H1 (cell line): ENCODE measurements around the gene GNB3. TPM values are rescaled to one million over a fixed set of nuclear protein-coding genes. Genes with fewer than 3 reads are reported as not detected.

ENCODE experiments used
- CTCF ChIA-PET: fragments of 300-600 bp; sonication (Branson Sonifier 250); formaldehyde crosslinking; loops from one replicate; lab custom pipeline; 2021; ENCODE audit not compliant: partially characterized antibody; lab: Charles Lee
- POLR2A ChIA-PET: fragments of 300-600 bp; sonication (Branson Sonifier 250); formaldehyde crosslinking; loops from one replicate; lab custom pipeline; 2021; ENCODE audit warnings: inconsistent platforms; ENCODE audit not compliant: partially characterized antibody; lab: Charles Lee
- DNase-seq, 2 experiments: peaks; one replicate each; pipeline versions ENCODE4 v3.0.0 to v3.0.0-alpha.2; 2010 to 2022; ENCODE audit warnings: low spot score in 2 of 2, low read depth in 1 of 2, mixed read lengths in 1 of 2
- FAIRE-seq: peaks from 2 replicates; lab custom pipeline; 2011; peaks lifted over from hg19 to GRCh38; lab: Jason Lieb, UNC
- H2AFZ ChIP-seq: 2 replicates; pipeline ENCODE4 v1.8.1; 2012; ENCODE audit warnings: low read length, inconsistent platforms
- H2AK5ac ChIP-seq: 2 replicates; pipeline ENCODE4 v1.6.1; 2013; ENCODE audit warnings: low read depth, low read length
- H2BK120ac ChIP-seq: replicated peaks from 2 replicates; pipeline ENCODE3; 2013; ENCODE audit warnings: low read depth, low read length, inconsistent platforms
- H2BK12ac ChIP-seq: 2 replicates; pipeline ENCODE4 v1.6.1; 2013; ENCODE audit warnings: low read depth, low read length
- H2BK15ac ChIP-seq: 2 replicates; pipeline ENCODE4 v1.6.1; 2013; ENCODE audit warnings: low read length
- H2BK20ac ChIP-seq: 2 replicates; pipeline ENCODE4 v1.6.1; 2013; ENCODE audit warnings: low read length
- H2BK5ac ChIP-seq: 2 replicates; pipeline ENCODE4 v1.6.1; 2013; ENCODE audit warnings: low read depth, low read length
- H3K14ac ChIP-seq: 2 replicates; pipeline ENCODE4 v1.6.1; 2013; ENCODE audit warnings: inconsistent platforms; ENCODE audit not compliant: insufficient read length
- H3K18ac ChIP-seq: 2 replicates; pipeline ENCODE4 v1.6.1; 2013; ENCODE audit warnings: low read length; ENCODE audit errors: extremely low read depth
- H3K23ac ChIP-seq: 2 replicates; pipeline ENCODE4 v1.6.1; 2013; ENCODE audit warnings: inconsistent platforms; ENCODE audit not compliant: insufficient read length
- H3K23me2 ChIP-seq: 2 replicates; pipeline ENCODE4 v1.6.1; 2013; ENCODE audit warnings: low read depth, low read length
- H3K27ac ChIP-seq: 2 replicates; pipeline ENCODE4 v1.6.1; 2011; ENCODE audit warnings: low read depth, low read length, inconsistent platforms
- H3K27me3 ChIP-seq, 4 experiments: replicated peaks in 1 of 4; 1 replicate in 1 of 4; 2 replicates in 3 of 4; pipeline versions ENCODE4 v1.6.1 to v1.8.1; 2011 to 2013; ENCODE audit warnings: low read length in 3 of 4, mild to moderate bottlenecking in 3 of 4, inconsistent platforms in 2 of 4, mixed read lengths in 2 of 4, moderate library complexity in 1 of 4; ENCODE audit not compliant: control insufficient read depth in 3 of 4, insufficient read depth in 3 of 4; ENCODE audit errors: extremely low read depth in 1 of 4
- H3K36me3 ChIP-seq, 4 experiments: 2 replicates each; pipeline versions ENCODE4 v1.6.1 to v1.8.1; 2011 to 2013; ENCODE audit warnings: mild to moderate bottlenecking in 4 of 4, low read length in 3 of 4, moderate library complexity in 2 of 4, control low read depth in 1 of 4, inconsistent platforms in 1 of 4; ENCODE audit not compliant: insufficient read depth in 4 of 4, control insufficient read depth in 2 of 4
- H3K4ac ChIP-seq: replicated peaks from 2 replicates; pipeline ENCODE3; 2013; ENCODE audit warnings: low read length, low read depth, mixed read lengths, inconsistent platforms; ENCODE audit not compliant: insufficient read length
- H3K4me1 ChIP-seq, 4 experiments: replicated peaks in 1 of 4; 1 replicate in 1 of 4; 2 replicates in 3 of 4; pipeline versions ENCODE4 v1.6.1 to v1.8.1; 2011 to 2013; ENCODE audit warnings: low read length in 3 of 4, inconsistent platforms in 2 of 4, mixed read lengths in 1 of 4; ENCODE audit not compliant: insufficient read depth in 4 of 4, control insufficient read depth in 3 of 4
- H3K4me2 ChIP-seq, 2 experiments: 2 replicates each; pipeline versions ENCODE4 v1.6.1 to v1.8.1; 2011 to 2013; ENCODE audit warnings: low read depth in 2 of 2, low read length in 2 of 2, control low read depth in 1 of 2, inconsistent platforms in 1 of 2, mild to moderate bottlenecking in 1 of 2; ENCODE audit not compliant: insufficient read depth in 1 of 2
- H3K4me3 ChIP-seq, 4 experiments: fragments of 200-600, 300-600 bp in 1 of 4; sonication (generic), shearing (Covaris generic), sonication (Bioruptor Twin) in 1 of 4; 2 replicates each; pipeline versions ENCODE4 v1.5.1 to v1.8.1; 2011 to 2016; ENCODE audit warnings: low read length in 4 of 4, low read depth in 3 of 4, control low read depth in 2 of 4, inconsistent platforms in 2 of 4, mild to moderate bottlenecking in 2 of 4, mixed read lengths in 1 of 4, moderate library complexity in 1 of 4; ENCODE audit not compliant: insufficient read depth in 2 of 4; ENCODE audit errors: extremely low read depth in 1 of 4
- H3K56ac ChIP-seq: replicated peaks from 2 replicates; pipeline ENCODE3; 2013; ENCODE audit warnings: low read depth, mild to moderate bottlenecking, mixed read lengths, low read length, inconsistent platforms; ENCODE audit not compliant: insufficient read length
- H3K79me1 ChIP-seq: 2 replicates; pipeline ENCODE4 v1.6.1; 2013; ENCODE audit warnings: low read depth, low read length, control low read depth
- H3K79me2 ChIP-seq, 2 experiments: 2 replicates each; pipeline versions ENCODE4 v1.6.1 to v1.8.1; 2012 to 2013; ENCODE audit warnings: low read length in 2 of 2, mild to moderate bottlenecking in 2 of 2, inconsistent platforms in 1 of 2; ENCODE audit not compliant: insufficient read depth in 2 of 2, control insufficient read depth in 1 of 2
- H3K9ac ChIP-seq, 4 experiments: replicated peaks in 1 of 4; 1 replicate in 1 of 4; 2 replicates in 3 of 4; pipeline versions ENCODE4 v1.6.1 to v1.8.1; 2011 to 2013; ENCODE audit warnings: low read depth in 3 of 4, low read length in 3 of 4, control low read depth in 2 of 4, mild to moderate bottlenecking in 2 of 4, moderate library complexity in 2 of 4, inconsistent platforms in 1 of 4; ENCODE audit errors: extremely low read depth in 1 of 4
- H3K9me3 ChIP-seq, 2 experiments: 2 replicates each; pipeline versions ENCODE4 v1.6.1 to v1.8.1; 2012 to 2013; ENCODE audit warnings: mild to moderate bottlenecking in 2 of 2, moderate library complexity in 2 of 2, control low read depth in 1 of 2, inconsistent platforms in 1 of 2, low read depth in 1 of 2, low read length in 1 of 2, mixed read lengths in 1 of 2; ENCODE audit not compliant: insufficient read depth in 2 of 2
- H4K20me1 ChIP-seq, 2 experiments: replicated peaks in 1 of 2; 2 replicates each; pipeline versions ENCODE3 to v1.8.1; 2011 to 2013; ENCODE audit warnings: inconsistent platforms in 2 of 2, low read length in 2 of 2, mild to moderate bottlenecking in 1 of 2; ENCODE audit not compliant: insufficient read depth in 2 of 2, control insufficient read depth in 1 of 2
- H4K5ac ChIP-seq: 2 replicates; pipeline ENCODE4 v1.6.1; 2013; ENCODE audit warnings: low read length, low read depth, mixed read lengths, inconsistent platforms; ENCODE audit not compliant: insufficient read length
- H4K8ac ChIP-seq: 2 replicates; pipeline ENCODE4 v1.8.0; 2013; ENCODE audit warnings: mild to moderate bottlenecking, moderate library complexity, low read length, inconsistent platforms; ENCODE audit not compliant: insufficient read depth; ENCODE audit errors: extremely low read depth
- H4K91ac ChIP-seq: replicated peaks from 2 replicates; pipeline ENCODE3; 2013; ENCODE audit warnings: low read length, mixed read lengths, inconsistent platforms; ENCODE audit not compliant: insufficient read length
- CBX5 ChIP-seq: fragments of 300-800, 300-1000 bp; sonication (generic); IDR thresholded peaks from 2 replicates; pipeline ENCODE4 v1.7.1; 2016; ENCODE audit warnings: antibody characterized with exemption, low read length, low read depth
- GABPA ChIP-seq: IDR thresholded peaks from 2 replicates; pipeline ENCODE4 v1.6.1; 2011; ENCODE audit warnings: mild to moderate bottlenecking, low read length, moderate library complexity, borderline replicate concordance; ENCODE audit not compliant: insufficient read depth
- GTF2F1 ChIP-seq: IDR thresholded peaks from 2 replicates; pipeline ENCODE4 v1.6.1; 2012; ENCODE audit warnings: low read depth, low read length, improper control_type of control experiment, borderline replicate concordance
- HDAC6 ChIP-seq: IDR thresholded peaks from one replicate; pipeline ENCODE4 v1.7.1; 2012; ENCODE audit warnings: low read depth, mild to moderate bottlenecking, inconsistent platforms, low read length, moderate library complexity
- JUND ChIP-seq: IDR thresholded peaks from 2 replicates; pipeline ENCODE4 v1.6.1; 2011; ENCODE audit warnings: mild to moderate bottlenecking, improper control_type of control experiment, low read length
- KDM5A ChIP-seq: fragments of 200-600 bp; IDR thresholded peaks from 2 replicates; pipeline ENCODE4 v1.7.1; 2012; ENCODE audit warnings: mild to moderate bottlenecking, low read length, inconsistent platforms, mixed read lengths
- MAFK ChIP-seq: IDR thresholded peaks from 2 replicates; pipeline ENCODE4 v1.6.1; 2012; ENCODE audit warnings: low read depth, mild to moderate bottlenecking, improper control_type of control experiment, low read length
- PHF8 ChIP-seq: fragments of 200-600 bp; sonication (generic); conservative IDR thresholded peaks from 2 replicates; pipeline ENCODE4 v1.7.1; 2012; ENCODE audit warnings: low read depth, mild to moderate bottlenecking, inconsistent platforms, low read length, moderate library complexity
- RXRA ChIP-seq: IDR thresholded peaks from 2 replicates; pipeline ENCODE4 v1.6.1; 2011; ENCODE audit warnings: low read depth, mild to moderate bottlenecking, low read length, moderate library complexity; ENCODE audit not compliant: insufficient read depth
- SAP30 ChIP-seq: fragments of 300-600 bp; sonication (generic); IDR thresholded peaks from 2 replicates; pipeline ENCODE4 v1.7.1; 2012; ENCODE audit warnings: low read length, moderate library complexity, mild to moderate bottlenecking, inconsistent platforms; ENCODE audit not compliant: insufficient read depth, insufficient replicate concordance
- TAF1 ChIP-seq: IDR thresholded peaks from 2 replicates; pipeline ENCODE4 v1.6.1; 2011; ENCODE audit warnings: mild to moderate bottlenecking, low read depth, low read length
- WGBS, 2 experiments: shearing (Covaris generic) in 1 of 2; methylation state at CpG; one replicate each; pipeline versions ENCODE4 v1.1.6 to v1.1.7; 2013 to 2015; ENCODE audit warnings: low lambda C conversion rate in 2 of 2, mixed read lengths in 2 of 2, inconsistent platforms in 1 of 2, low coverage in 1 of 2, missing lambda C conversion rate in 1 of 2; ENCODE audit not compliant: insufficient replicate concordance in 2 of 2, insufficient coverage in 1 of 2, insufficient read length in 1 of 2; ENCODE audit errors: extremely low coverage in 1 of 2, missing lambda C conversion rate in 1 of 2; 5-methylcytosine and 5-hydroxymethylcytosine counted together
- polyA plus RNA-seq, 7 experiments: library from polyadenylated mRNA; depleted of rRNA in 3 of 7; stranded (reverse) in 5 of 7; unstranded in 2 of 7; fragments of >200 nt in 5 of 7; fragments of 200-250 nt in 2 of 7; gene quantifications; 1 replicate in 5 of 7; 2 replicates in 1 of 7; 4 replicates in 1 of 7; pipeline versions ENCODE4 v1.2.1 to v1.2.3, GENCODE V29; 2011 to 2013; ENCODE audit warnings: missing spikeins in 2 of 7, mixed read lengths in 2 of 7
- total RNA-seq: library from RNA; stranded (reverse); fragmentation: NEBNext Ultra II Directional; extraction: Animal tissue kit (Norgen Biotek cat#: 25700); gene quantifications from 2 replicates; pipeline ENCODE4 v1.2.1, GENCODE V29; 2021
- TF ChIP-seq, protein P1 (sequence below): IDR thresholded peaks from 2 replicates; pipeline ENCODE4 v1.6.1; 2012; ENCODE audit warnings: inconsistent platforms
- TF ChIP-seq, protein P2 (sequence below): IDR thresholded peaks from 2 replicates; pipeline ENCODE4 v1.6.1; 2012; ENCODE audit warnings: inconsistent platforms

Gene GNB3
- total and polyA plus RNA-seq, 2 of the 8 experiments (the other 6 are each of a cell fraction or from before 2014, with no cell fraction given): 9.9 TPM

DNA sequence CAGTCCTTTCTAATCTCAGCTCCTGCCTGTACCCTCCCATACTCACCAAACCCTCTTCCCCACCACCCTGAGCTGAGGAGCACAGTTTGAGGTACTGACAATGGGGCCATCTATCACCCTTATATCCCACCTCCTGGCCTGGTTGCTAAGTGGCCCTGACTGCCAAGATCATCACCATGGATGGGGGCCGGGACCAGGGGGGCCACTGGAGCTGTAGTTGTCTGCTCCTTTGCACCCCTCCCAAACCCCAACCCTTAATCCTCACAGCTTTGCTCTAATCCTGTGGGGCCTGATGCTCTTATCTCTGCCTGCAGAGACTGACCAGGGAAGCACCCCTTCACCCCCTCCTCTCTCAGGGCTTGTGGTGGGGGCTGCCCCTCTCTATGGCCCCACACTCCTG, 395 bp upstream of the GNB3 start:
- no peak overlapping the region for H3K14ac ChIP-seq
- ChIA-PET CTCF (interaction anchor here (0.5 to 23.7 kb wide), 11 partner anchors 7 to 375 kb away, joined by 3 to 532 read pairs (median 5); partner anchors contain the start of genes CD4, CDCA3, GNB3 and GPR162), POLR2A (interaction anchor here (0.6 to 27.1 kb wide), 9 partner anchors 5 to 121 kb away, joined by 3 to 588 read pairs (median 8); partner anchors contain the start of genes C12orf57, CDCA3, GNB3 and GPR162)
- no peak overlapping the region for H2BK120ac ChIP-seq
- H3K23me2 ChIP-seq: no peaks in the 10 kb centered on the region
- H4K5ac ChIP-seq: no peak overlapping the region
- H3K79me2 ChIP-seq: no peaks in the 10 kb centered on the region
- peaks cover 7 to 8% of the 10 kb centered on the region in 2 experiments for H4K20me1 ChIP-seq
- no peaks in the 10 kb centered on the region for H3K79me1 ChIP-seq
- no peaks in the 10 kb centered on the region for H3K27me3 ChIP-seq
- no peak for FAIRE-seq
- H2BK12ac ChIP-seq: no peak overlapping the region
- H2BK15ac ChIP-seq: no peak overlapping the region
- peaks cover 0 to 3% (median 2%) of the 10 kb centered on the region in 4 experiments; a peak in 1 of 7 replicates for H3K4me1 ChIP-seq
- H4K91ac ChIP-seq: no peak overlapping the region
- no peak overlapping the region for H2BK20ac ChIP-seq
- peaks cover 20 to 58% (median 42%) of the 10 kb centered on the region in 4 experiments for H3K36me3 ChIP-seq
- WGBS, 2 experiments: 80% methylated on average over 1 of the region's 1 CpG; no CpG with 5 or more reads in 1 of the 2 experiments
- H3K4ac ChIP-seq: no peak overlapping the region
- H3K23ac ChIP-seq: no peak overlapping the region
- no peak overlapping the region for H3K9ac ChIP-seq
- DNase-seq: no peak
- H2BK5ac ChIP-seq: no peak overlapping the region
- H3K27ac ChIP-seq: no peak overlapping the region
- no peak overlapping the region for H3K4me2 ChIP-seq
- H4K8ac ChIP-seq: no peak overlapping the region
- no peak overlapping the region for H3K56ac ChIP-seq
- no peaks in the 10 kb centered on the region for H3K9me3 ChIP-seq
- no peak overlapping the region for H3K18ac ChIP-seq
- H2AFZ ChIP-seq: no peak overlapping the region
- H3K4me3 ChIP-seq: no peak overlapping the region
- no peak overlapping the region for H2AK5ac ChIP-seq
- TF ChIP-seq MAFK (no peak), HDAC6 (no peak), SAP30 (no peak), TAF1 (no peak), GTF2F1 (no peak), RXRA (no peak), PHF8 (no peak), GABPA (no peak), CBX5 (no peak), JUND (no peak), KDM5A (no peak)
- TF ChIP-seq, protein P1, sequence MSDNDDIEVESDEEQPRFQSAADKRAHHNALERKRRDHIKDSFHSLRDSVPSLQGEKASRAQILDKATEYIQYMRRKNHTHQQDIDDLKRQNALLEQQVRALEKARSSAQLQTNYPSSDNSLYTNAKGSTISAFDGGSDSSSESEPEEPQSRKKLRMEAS: no peak
- TF ChIP-seq, protein P2, sequence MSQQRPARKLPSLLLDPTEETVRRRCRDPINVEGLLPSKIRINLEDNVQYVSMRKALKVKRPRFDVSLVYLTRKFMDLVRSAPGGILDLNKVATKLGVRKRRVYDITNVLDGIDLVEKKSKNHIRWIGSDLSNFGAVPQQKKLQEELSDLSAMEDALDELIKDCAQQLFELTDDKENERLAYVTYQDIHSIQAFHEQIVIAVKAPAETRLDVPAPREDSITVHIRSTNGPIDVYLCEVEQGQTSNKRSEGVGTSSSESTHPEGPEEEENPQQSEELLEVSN: no peak
